Measurements from ENCODE around the gene DUSP16. TPM values are rescaled to one million over a fixed set of nuclear protein-coding genes. Genes with fewer than 3 reads are reported as not detected.
"Not testable (repeated sequence)": the region's sequence is repeated elsewhere in the genome, so short reads cannot be mapped to it uniquely, and the experiment has no call there.

Gene DUSP16
- total RNA-seq, 1 donor from 2014 or later: 5.7 TPM

GRCh38 chr12:12583510-12584178 is 21.0 kb upstream of the DUSP16 start:
- no peak for DNase-seq (ENCODE audit: low read depth)

DNA sequence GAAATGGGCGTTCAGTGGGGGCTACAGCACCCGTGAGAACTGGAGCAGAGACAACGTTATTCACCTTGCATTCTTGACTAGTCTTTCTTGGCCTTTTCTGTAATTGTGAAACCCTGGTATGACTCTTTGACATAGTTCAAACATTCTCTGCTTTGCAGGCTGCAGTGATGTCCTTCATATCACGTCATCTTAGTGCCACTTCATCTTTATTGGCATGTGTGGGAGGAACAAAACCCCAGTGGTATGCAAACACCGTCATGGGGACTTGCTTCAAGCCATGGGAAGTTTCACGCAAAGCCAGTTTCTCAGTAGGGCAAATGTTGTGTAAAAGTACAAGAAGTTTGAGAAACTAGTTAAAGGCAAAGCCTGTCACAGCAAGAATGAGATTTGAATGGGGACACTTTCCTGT is 20.2 kb upstream of the DUSP16 start:
- DNase-seq (ENCODE audit: low read depth): no peak

DNA sequence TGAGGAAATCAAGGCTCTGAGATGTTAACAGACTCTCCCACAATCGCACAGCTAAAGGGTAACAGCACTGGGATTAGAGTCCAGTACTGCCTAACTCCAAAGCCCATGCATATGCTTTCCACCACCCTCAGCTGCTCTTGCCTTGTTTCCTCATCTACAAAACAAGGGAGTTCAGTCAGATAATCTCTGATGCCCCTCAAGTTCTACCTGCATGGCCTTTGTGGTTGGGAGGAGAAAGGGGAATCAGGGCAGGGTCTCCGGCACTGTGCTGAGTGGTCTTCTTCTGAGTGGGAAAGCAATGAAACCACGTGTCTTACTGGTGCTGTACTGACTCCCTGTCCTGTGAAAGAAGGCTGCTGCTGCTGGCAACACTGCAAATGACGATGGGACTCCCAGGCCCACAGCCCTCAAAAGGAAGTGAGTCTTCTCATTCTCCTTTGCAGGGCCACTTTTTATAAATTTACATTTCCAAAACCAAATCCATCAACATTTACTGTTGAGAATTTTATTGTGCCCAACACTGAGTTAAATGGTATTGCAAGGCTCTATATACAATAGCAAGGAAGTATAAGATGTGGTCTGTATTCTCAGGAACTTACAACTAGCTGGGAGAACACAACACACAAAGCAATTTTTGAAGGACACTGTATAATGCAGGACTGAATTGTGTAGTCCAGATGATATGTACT is 19.7 kb upstream of the DUSP16 start:
- no peak for DNase-seq (ENCODE audit: low read depth)

GRCh38 chr12:12580716-12581115 is 18.1 kb upstream of the DUSP16 start:
- not testable (repeated sequence) for DNase-seq (ENCODE audit: low read depth)

DNA sequence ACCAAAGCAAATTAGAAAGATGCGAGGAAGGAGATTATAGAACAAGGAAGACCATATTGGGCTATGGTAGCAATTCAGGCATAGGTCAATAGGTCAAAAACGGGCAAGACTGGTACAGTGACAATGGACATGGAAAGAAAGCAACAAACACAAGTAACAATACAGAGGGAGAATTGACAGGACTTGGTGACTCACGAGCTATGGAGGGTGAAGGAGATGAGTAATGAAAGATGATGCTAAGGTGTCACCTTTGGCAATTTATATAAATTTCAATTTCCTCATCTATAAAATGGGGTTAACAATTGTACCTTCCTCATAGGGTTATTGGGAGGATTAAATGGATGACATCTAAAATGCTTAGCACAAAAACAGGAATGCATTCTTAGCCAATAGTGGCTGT is 15.1 kb upstream of the DUSP16 start:
- DNase-seq (ENCODE audit: low read depth): no peak

GRCh38 chr12:12572659-12573058 is 10.0 kb upstream of the DUSP16 start:
- DNase-seq (ENCODE audit: low read depth): no peak

- not testable (repeated sequence) for DNase-seq (ENCODE audit: low read depth)
These were observed 3.3 kb upstream of the DUSP16 start for GRCh38 chr12:12565971-12566370.

DNA sequence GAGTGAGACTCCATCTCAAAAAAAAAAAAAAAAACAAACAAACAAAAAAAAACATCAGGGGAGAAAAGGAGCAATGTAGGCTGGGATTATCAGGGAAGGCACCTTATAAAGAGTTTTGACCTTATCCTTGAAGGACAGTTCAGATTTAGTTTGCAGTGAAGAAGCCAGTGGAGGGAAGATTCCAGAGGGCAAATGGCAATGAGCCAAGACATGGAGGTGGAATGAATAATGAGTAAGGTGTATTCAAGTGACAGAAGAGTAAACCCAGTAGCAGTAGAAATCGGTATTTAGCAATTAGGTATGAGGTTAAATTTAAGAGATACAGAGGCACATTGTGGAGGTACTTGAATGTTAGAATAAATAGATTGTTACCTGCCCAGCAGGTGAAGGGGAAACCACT is 2.2 kb upstream of the DUSP16 start:
- no peak for DNase-seq (ENCODE audit: low read depth)

GRCh38 chr12:12563290-12563928 is 746 bp upstream of the DUSP16 start:
- peak; percentile 6 for DNase-seq (ENCODE audit: low read depth)

DNA sequence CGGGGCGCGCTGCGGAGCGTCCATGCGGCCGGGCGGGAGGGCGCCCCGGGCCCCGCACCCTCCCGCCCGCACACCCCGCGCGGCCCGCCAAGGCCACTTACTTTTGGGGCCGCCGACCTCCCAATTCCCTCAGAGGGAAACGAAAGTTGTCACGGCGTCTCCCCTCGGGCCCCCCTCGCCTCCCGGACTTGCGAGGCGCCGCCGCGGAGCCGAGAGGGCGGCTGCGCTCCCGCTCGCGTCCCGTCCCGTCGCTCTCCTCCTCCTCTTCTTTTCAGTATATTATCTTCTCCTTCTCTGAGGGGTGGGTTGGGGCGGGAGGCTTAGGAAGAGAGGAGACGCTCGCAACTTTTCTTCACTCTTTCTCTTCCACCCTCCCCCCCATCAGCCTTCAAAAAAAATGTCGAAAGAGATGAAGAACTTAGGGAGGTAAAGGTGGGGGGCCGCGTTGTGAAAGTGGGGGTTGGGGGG is 613 bp downstream of the DUSP16 start:
- peak; percentile 43 for DNase-seq (ENCODE audit: low read depth)

GRCh38 chr12:12561371-12562015 is 1.2 kb downstream of the DUSP16 start:
- DNase-seq (ENCODE audit: low read depth): peak; percentile 52

DNA sequence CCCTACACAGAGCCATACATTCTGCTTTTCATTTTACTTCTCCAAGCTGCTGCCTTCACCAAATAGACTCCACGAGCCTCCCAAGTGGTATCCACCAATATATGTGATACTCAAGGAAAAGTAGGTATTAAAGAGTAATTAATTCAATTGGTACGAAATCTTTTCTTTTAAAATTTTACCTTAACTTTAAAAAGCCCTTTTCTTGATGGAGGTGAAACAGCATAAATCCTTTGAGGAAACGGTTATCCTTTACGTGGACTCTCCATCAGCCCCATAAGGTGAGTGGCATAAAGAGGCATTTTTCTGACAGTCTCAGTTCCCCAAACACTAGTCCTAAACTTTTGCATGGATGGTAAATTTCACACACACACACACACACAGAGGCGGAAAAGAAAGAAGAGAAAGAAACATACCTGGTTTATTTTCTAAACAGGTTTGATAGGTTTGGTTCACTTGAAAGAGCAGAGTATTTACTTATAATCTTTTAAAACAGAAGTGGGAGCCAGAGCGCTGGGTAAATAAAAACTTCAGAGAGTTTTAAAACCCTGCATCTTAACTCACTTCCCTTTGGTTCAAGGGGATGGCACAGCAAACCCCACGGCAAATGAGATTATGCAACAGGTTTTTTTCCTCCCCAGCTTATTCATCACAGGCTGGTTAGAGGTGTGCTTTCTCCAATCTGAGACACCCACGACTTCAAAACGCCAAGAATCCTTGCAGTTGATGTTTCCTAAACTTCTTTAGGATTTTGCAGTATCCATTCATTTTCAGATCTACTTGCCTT is 1.9 kb downstream of the DUSP16 start:
- DNase-seq (ENCODE audit: low read depth): peak; percentile 31

DNA sequence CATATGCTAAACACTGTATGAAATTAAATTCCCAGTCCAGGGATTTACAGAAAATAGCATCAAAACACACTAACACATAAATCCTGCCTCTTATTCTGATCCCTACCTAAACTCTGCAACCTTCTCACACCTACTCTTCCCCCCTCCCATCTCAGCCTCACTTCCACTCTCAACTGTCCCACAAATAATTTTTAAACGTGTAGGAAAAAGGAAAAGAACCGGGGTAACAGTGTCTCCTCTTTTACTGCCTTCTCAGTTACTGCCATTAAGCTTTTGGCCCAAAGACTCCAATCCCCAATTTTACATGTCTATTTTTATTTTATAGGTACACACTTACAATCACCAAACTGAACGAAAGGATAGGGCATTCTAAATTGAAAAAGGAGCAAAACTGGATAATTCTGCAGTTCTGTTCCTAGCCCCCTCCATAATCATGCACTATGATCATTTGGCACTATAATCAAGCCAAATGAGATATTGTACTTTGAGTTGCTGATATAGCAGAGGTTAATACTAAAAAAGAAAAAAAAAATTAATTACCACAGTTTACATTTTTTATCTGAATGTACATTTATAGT is 2.9 kb downstream of the DUSP16 start:
- DNase-seq (ENCODE audit: low read depth): no peak

- DNase-seq (ENCODE audit: low read depth): no peak
These were observed 4.4 kb downstream of the DUSP16 start for GRCh38 chr12:12558291-12558690.

DNA sequence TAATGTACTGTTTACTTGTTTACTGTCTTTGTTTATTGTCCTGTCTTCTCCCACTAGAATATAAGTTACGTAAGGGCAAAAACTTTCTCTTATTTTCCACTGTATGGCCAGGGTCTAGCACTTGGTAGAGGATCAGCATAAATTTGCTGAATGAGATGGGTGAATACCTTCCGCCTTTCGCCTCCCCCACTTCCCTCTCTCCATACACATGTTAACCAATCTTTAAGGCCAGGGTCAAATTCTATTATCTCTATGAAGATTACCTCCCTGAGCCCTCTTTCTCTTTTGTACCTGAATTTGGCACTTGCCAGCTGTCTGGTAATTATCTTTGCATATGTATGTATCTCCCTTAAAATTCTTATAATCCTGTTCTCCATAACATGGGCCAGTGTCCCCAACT is 4.9 kb downstream of the DUSP16 start:
- no peak for DNase-seq (ENCODE audit: low read depth)

- no peak for DNase-seq (ENCODE audit: low read depth)
These were observed 7.0 kb downstream of the DUSP16 start for GRCh38 chr12:12555656-12556055.

- no peak for DNase-seq (ENCODE audit: low read depth)
These were observed 9.4 kb downstream of the DUSP16 start for GRCh38 chr12:12553208-12553785.

- DNase-seq (ENCODE audit: low read depth): no peak
These were observed 11.5 kb downstream of the DUSP16 start for GRCh38 chr12:12551115-12551514.

DNA sequence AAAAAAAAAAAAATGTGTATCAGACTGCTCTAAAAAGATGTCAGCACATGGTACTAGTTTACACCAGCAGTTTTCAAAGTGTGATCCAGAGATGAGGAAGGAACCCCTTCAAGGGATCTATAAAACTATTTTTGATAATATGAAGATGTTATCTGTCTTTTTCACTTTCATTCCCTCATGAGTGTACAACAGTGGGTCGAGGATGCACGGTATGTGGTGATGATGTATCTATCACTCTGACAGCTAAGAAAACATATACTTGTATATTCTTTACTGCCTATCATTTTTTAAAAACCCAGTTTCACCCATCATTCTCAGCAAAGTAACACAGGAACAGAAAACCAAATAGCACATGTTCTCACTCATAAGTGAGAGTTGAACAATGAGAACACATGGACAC is 12.4 kb downstream of the DUSP16 start:
- no peak for DNase-seq (ENCODE audit: low read depth)

GRCh38 chr12:12549426-12549825 is 13.2 kb downstream of the DUSP16 start:
- no peak for DNase-seq (ENCODE audit: low read depth)

All from myocyte (in vitro differentiated cells).